Kasumi-1 (cell line): ENCODE data around the gene STIMATE.

Experiments
- DNase-seq, 2 experiments: peaks; one replicate each; lab custom pipeline; 2025; lab: John Stamatoyannopoulos, UW

STIMATE gene

DNA sequence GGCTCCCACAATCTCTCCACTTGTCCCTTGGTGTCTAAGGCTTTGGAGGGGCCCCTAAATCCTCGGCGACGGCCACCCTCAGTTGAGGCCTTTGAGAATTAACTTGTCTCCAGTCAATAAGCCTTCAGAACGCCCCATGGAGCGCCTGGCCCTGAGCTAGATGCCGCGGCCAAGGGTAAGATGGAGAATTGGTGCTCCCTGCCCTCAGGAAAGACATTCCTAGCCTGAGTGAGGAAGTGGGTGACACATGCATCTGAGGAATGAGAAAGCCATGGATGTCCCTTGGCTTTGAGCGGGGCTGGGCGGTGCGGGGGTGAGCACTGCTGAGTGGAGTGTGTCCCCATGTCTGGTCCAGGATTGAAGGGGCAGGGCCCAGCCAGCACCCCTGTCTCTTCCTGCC lies 80.1 kb downstream of the STIMATE start:
- no peak for DNase-seq

DNA sequence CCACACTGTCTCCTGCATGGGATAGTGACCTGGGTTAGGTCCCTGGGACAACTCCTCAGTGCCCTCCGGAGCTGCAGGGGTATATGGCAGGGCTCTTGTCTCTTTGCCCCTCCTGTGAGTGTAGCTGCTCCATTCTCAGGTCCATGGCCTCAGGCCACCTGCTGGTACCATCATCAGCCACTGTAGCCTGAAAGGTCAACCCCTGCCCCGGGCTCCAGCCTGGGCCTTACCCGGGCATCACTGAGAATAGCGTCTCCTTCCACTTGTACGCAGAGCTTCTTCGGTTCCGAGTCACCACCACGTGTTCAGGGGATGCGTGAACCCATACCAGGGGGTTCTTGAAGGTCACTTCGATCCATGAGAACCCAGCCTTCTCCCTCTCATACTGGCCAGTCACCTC lies 80.7 kb downstream of the STIMATE start:
- DNase-seq, result no peak

- DNase-seq, result no peak
These were observed 81.1 kb downstream of the STIMATE start for GRCh38 chr3:52816199-52816598.

- DNase-seq, result no peak
These were observed 83.5 kb downstream of the STIMATE start for GRCh38 chr3:52813810-52814209.

DNA sequence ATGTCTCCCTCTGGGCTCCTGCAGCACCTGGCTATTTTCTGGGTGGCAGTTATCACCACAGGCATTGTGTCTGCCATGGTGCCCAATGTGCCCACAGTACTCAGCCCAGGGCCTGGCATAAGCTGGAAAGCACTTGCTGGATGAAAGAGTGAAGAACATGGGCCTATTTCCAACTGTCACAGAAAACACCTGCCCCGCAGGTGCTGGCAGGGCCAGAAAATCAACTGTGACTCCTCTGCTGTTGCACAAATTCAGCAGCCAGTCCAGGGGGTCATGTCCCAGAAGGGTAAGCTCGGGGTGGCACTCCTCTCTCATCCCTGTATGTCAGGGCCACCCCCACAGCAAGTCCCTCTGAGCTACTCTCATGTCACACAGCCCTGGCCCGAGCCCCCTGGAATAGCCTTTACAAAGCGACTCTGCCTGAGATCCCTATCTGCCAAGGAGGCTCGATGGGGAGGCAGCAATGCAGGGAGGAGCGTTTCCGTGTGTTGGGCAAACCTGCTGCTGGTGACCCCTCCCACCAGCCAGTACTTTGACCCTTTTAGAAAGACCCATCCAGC lies 85.8 kb downstream of the STIMATE start:
- DNase-seq, result no peak

DNA sequence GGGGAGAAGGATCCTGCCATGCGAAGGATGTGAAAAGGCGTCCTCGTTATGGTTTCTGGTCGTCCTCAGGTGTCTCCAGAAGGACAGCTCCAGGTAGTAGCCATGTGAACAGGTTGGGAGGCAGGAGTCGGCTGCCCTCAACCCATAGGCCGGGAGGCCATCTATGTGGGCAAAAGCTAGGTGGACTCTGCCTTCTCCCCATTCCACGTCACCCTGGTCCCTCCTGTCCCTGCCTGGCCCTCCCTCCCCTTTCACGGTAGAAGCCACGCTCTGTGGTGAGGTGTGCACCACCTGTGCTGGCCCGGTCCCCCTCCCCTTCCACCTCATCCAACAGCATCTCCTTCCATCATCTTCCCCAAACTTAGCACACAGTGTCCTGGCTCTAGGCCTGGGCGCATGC lies 86.4 kb downstream of the STIMATE start:
- DNase-seq, result no peak

DNA sequence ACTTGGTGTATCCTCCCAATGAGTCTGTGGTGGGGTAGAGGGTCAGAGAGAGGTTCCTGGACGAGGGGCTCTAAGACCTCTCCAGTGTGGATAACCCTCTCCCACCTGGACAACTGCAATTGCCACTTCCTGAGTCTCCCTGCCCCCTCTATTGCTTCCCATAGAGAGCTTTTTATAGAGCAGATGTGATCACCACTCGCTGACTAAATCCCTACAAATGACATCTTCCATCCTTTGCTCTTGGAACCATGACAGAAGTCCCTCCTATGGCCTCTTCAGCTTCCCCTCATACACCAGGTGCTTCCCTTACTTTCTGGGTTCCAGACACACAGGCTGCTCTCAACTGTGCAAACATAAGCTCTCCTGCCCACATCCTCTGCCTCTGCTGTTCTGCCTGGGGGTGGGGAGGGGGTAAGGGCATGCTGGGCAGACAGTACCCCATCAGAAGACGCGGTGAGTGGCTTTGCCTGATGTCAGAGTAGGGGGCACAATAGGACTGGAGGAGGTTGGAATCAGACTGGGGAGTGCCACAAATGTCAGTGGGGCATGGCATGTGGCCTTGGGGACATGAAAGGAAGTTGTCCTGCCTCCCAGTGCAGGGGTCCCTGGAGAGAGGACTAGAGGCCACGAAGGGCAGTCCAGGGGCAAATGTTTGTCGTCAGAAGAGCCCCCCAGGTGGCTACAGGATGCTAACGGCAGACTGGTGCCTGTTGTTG lies 87.5 kb downstream of the STIMATE start:
- no peak for DNase-seq

- no peak for DNase-seq
These were observed 88.2 kb downstream of the STIMATE start for GRCh38 chr3:52809149-52809548.

DNA sequence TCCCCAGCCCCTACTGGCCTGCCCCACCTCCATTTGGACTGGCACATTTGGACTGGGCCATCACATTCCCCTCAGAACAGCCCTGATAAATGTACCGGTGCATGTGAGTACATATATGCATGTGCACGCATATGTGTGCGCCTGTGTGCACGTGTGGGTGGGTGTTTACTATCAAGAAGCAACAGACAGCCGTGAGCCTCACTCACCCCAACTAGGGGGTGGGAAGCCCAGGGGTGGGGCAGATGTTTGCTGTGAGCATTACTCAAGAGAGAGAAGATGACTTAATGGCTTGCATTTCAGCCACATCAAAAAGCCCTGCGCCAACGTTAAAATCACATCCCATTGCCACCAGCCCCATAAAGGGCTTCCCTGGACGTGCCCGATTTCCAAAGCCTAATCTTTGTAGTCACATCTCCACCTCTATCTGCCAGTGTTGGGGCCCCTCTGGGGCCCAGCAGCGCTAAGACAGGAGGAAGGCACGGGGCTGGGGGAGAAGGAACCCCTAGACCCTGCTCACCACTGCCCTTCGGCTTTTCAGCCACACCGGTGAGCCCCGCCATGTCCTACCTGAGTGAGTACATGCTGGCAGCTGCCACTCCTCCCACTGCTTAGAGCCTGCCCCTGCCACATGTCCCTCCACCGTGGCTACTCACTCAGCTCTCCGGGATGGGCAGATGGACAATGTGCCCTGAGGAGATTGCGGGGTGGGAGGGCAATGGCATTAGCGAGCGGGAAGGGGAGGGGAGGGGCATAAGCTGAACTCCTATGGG lies 91.9 kb downstream of the STIMATE start:
- no peak for DNase-seq

- no peak for DNase-seq
These were observed 95.5 kb downstream of the STIMATE start for GRCh38 chr3:52801839-52802238.

GRCh38 chr3:52800079-52800478 lies 97.3 kb downstream of the STIMATE start:
- no peak for DNase-seq

- peak; percentile 28 to 35 for DNase-seq
These were observed 98.3 kb downstream of the STIMATE start for GRCh38 chr3:52798978-52799476.

- no peak for DNase-seq
These were observed 98.9 kb downstream of the STIMATE start for GRCh38 chr3:52798376-52798977.

- DNase-seq, result no peak
These were observed 100.9 kb downstream of the STIMATE start for GRCh38 chr3:52796411-52796810.

- no peak for DNase-seq
These were observed 101.9 kb downstream of the STIMATE start for GRCh38 chr3:52795298-52795900.

- DNase-seq, result no peak
These were observed 102.7 kb downstream of the STIMATE start, which contains the start of gene ITIH3 for GRCh38 chr3:52794612-52795099. ITIH3 (plus strand) TSS chr3:52794796; CDS start chr3:52794804, 8 bp downstream.

DNA sequence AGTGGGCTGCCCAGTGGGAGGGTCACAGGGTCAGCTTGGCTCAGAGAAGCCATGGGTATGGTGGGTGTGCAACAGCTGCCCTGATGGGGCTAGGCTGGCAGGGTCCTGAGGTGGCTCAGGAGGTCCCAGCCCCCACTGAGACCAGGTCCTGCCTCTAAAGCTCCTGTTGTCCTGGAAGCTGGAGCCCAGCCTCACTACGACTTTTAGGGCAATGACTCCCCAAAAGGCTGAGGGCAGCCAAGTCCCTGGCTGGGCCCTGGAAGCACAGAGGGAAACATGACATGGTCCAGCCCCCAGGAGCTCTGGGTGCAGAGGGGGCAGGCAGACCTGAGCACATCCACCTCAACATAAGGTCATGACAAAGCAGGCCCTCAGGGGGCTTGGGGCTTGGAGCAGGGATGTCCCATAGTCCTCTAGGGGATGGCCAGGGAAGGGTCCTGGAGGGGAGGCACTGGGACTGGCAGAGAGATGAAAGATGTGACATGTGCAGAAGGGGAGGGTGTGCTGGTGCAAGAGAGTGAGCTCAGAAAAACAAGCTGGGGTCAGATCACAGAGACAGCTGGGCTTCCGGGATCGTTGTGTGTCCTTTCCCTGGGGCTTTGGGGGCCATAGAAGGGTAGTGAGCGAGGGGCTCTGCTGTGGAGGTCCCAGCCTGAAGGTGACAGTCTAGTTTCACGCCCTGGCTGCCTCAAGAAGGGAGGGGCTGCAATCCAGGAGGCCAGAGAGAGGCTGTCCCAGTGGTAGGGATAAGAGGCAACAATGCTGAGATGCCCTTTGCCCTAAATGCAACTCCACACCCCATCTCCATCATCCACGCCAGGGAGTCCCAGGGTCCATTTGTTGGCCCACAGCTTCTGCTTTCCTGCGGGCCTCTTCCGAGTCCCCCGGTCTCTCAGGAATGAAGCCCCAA lies 103.4 kb downstream of the STIMATE start:
- DNase-seq, result no peak

GRCh38 chr3:52792961-52793695 lies 104.2 kb downstream of the STIMATE start:
- no peak for DNase-seq

DNA sequence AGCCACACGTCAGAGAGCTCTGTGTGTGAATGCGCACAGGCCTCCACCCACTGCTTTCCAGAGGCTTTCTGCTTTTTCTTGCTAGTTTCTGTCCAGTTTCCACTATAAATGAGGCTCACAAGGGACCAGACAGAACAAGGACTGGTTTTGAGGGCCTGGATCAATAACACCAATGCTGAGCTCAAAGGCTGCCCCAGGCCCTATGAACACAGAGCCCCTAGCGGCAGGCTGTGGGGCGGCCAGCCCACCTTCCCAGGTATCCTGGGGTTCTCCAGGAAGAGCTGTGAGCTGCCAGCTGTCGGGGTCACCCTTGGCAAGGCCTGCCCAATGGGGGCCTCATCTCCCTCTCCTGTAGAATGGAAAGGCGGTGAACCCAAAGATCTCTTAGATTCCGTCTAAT lies 104.9 kb downstream of the STIMATE start:
- no peak for DNase-seq

GRCh38 chr3:52791928-52792327 lies 105.4 kb downstream of the STIMATE start:
- DNase-seq, result no peak
